ENCODE results near the gene NOPCHAP1.

DNA sequence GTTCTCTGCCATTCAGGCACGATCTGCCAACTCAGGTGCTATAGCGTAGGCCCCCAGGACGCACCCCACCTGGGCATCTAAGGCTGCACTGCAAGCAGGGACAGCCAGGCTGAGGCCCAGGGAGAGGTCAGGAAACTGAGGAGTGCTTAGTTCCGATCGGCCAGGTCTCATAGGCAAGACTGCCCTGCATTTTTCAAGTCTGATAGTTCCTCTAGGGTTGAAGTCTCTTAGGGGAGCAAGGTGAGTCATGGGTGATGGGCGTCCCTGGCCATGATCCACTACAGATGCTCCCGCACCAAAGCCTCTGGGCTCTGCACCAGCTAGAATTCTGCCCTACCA, 13.2 kb downstream of the NOPCHAP1 start:
- TF ChIP-seq CTCF (IDR thresholded peaks at IDR 0.05): no peak
- no peak for TF ChIP-seq POLR2AphosphoS5 (IDR thresholded peaks at IDR 0.05)
- TF ChIP-seq EP300 (IDR thresholded peaks at IDR 0.05): no peak
- TF ChIP-seq POLR2A (IDR thresholded peaks at IDR 0.05): no peak
